Measurements from ENCODE around the gene SFRP4.

The SFRP4 gene

DNA sequence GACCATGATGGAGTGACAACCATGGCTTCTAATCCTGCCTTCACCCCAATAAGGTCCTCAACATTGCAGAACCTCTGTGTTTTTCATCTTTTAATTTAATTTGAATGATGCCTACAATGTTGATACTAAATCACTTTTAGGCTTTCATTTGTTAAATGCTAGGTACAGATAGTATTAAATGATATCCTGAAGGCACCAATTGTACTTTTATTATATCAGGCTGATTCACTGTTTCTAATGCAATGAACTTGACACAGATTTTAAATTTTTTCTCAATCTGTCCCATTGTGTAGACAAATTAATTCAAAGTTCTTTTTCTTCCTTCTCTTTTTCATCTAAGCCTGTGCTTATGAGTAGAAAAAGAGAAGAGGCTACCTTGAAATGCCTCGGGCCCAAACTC, 9.0 kb upstream of the SFRP4 start:
- in situ Hi-C loops (cut with HindIII; ENCODE audit: low sequenced_read_pairs) = no loop called here

DNA sequence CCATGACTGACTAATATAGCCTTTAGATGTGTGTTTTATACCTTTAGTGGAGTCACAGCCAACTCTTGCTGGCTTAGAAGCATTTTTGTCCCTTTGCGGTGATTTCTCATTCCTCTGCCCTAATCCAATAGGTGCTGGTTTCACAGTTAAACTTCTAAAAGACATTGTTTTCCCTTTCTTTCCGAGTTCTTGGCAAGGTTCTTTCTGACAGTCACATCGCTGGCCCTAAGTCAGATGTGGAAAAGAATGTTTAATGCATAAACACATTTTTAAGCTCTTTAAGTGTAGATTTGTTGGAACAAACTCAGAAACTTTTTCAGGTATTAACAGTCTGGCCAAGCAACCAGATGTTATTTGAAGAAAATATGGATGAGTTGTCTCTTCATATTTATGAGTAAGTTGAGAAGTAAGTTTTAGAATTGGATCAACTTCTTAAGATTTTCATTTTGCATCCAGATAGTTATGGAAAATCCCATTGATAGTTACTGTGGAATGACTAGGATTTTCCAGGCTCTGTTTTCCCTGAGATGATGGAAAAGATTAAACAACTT, 7.9 kb upstream of the SFRP4 start:
- in situ Hi-C loops (cut with HindIII; ENCODE audit: low sequenced_read_pairs) = no loop called here

DNA sequence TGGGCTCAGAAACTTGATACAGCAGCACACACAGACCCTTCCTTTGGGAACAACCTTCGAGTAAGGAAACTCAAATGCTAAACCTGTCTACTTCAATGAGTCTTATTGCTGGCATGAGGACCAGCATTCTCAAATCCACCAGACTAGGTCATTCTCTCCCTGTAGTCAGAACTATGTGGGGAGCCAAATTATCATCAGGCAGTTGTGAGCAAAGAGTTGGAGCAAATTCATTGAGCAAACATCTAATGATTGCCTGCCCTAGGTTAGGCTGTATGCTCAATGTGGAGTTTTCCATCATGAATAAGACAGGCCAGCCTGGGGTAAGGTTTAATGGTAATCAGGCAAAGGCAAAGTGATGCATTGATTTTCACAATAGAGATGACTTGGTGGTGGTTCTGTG, 7.4 kb upstream of the SFRP4 start:
- in situ Hi-C loops (cut with HindIII; ENCODE audit: low sequenced_read_pairs) = no loop called here

DNA sequence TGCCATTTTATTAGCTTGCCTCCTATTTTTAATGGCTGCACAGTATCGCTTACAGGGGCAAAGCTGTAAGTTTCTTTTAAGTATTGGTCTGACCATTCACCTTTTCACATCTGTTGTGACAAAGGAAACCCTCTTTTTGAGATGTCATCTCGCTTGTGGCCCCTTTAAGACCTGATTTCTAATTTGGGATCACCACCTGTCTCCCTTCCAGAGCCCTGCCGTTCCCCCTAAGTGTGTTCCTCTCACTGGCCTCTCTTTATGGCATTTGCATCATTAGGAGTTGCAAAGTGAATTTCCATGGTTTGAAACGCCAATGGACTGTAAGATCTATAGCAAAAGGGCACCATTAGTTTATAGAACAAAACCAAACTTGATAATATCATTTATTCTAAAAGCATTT, 5.3 kb upstream of the SFRP4 start:
- in situ Hi-C loops (cut with HindIII; ENCODE audit: low sequenced_read_pairs) = no loop called here

DNA sequence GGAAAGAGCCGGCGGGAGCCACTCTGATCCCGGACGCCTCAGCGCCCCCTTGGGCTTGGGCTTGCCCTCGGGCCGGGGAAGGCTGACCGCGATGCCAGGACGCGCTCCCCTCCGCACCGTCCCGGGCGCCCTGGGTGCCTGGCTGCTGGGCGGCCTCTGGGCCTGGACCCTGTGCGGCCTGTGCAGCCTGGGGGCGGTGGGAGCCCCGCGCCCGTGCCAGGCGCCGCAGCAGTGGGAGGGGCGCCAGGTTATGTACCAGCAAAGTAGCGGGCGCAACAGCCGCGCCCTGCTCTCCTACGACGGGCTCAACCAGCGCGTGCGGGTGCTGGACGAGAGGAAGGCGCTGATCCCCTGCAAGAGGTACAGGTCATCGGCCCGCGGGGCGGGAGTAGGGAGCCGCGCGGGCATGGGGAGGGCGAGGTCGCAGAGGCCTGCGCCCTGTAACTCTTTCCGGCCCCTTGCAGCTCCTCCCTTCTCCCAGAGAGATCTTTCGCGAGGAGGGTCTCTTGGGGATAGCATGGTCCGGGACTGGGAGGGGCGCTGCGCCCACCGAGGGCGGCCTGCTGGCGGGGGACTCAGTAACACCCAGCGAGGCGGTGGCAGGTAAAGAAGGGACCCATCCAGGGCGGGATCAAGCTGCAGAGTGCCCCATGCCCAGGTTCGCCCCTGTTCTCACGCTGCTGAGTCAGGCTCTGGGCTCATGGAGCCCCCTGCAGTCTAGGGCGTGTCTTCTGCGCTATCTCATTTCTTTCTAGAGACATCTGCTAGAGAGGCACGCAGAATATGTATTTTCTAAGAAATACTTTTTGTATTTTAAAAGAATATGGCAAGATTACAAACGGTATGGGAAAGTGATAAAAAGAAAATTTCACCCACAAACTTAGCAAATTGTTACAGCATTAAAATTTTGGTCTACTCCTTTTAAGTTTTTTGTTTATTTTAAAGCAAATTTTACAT, 4.5 kb upstream of the SFRP4 start:
- in situ Hi-C loops (cut with HindIII; ENCODE audit: low sequenced_read_pairs) = no loop called here

DNA sequence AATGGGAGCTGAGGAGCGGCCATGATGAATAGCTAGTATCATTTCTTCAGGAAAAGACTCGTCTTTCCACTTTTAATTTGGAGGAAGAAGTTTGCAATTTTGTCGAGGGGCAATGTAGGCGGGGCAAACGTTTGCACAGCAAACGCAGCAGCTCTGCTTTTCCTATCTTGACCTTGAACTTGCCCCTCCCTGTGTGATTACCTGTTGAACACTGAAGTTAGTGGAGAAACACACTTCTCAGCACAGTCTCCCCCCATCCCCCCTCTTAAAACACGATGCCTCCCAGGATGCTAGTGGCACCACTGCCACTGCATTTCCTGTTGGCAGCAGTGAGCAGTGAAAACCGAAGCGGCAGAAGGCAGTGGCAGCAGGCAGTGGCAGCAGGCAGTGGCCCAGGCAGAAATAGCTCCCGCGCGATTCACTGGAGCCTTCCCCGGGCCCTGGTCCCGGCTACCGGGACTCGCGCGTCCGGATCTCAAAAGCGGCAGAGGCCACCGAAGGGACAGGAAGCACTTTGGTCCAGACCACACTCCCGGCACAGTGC, 3.8 kb upstream of the SFRP4 start, which contains the start of gene EPDR1:
TSS of gene EPDR1 (plus strand) at position 336 of the 544 bp plus-strand sequence. CDS start 300 bp downstream, outside the sequence.
- in situ Hi-C loops (cut with HindIII; ENCODE audit: low sequenced_read_pairs) = no loop called here

DNA sequence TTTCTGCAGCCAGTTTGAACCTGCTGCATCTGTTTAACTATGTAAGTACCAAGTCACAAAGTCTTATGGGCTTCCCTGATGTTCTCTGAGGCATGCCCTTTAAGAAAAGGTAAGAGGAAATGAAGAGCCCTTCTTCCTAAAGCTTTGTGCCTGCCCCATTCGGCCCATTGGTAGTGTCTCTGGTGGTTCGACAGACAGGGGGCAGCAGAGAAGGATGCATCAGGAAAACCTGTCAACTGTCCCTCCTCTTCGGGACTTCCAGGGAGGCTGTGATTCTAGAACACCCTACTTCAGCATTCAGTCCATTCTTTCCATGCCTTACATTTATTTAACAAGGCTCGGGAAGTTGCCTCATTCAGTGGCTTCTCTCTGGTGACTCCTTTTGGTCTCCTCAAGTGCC, 1.9 kb upstream of the SFRP4 start:
- in situ Hi-C loops (cut with HindIII; ENCODE audit: low sequenced_read_pairs) = no loop called here

DNA sequence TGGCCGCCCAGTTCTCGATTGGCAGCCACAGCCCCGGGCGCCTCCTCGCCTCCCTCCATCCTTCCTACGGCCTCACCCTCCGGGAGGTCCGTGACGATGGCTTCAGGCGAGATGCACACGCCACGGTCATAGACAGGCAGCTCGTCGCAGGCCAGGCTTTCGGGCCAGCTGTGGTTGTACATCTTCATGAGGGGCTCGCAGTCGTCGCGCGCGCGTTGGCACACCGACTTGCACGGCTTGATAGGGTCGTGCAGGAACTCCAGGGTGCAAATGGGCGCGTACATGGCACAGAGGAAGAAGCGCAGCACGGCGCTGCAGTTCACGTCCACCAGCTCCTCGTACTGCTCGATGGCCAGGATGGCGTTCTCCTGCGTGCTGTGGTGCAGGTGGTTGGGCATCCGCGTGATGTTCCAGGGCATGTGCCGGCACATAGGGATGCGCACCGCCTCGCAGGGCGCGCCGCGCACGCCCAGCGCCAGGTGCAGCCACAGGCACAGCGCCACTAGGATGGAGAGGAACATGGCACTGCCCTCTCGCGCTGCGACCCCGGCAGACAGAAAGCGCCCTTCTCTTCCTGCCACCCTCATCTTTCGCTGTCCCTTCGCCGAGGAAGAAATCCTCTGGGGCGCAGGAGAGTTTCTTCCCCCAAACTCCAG, 472 bp downstream of the SFRP4 start:
- in situ Hi-C loops (cut with HindIII; ENCODE audit: low sequenced_read_pairs) = no loop called here

DNA sequence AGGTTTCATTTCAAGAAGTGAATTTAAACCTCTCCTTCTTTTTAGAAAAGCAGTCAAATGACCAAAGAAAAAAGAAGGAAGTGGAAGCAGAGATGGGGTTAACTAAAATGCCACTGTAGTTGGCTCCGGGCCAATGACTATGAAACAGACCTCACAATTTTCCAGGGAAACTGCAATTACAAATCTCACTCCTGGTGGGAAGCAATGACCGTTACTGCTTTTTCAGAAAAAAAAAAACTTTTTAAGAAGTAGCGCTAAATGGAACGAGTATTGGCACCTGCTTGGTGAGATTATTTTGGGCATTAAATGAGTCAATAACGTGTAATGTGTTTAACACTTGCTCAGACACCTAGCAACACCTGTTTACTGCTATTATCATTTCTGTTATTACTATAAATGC, 1.2 kb downstream of the SFRP4 start:
- in situ Hi-C loops (cut with HindIII; ENCODE audit: low sequenced_read_pairs) = no loop called here

DNA sequence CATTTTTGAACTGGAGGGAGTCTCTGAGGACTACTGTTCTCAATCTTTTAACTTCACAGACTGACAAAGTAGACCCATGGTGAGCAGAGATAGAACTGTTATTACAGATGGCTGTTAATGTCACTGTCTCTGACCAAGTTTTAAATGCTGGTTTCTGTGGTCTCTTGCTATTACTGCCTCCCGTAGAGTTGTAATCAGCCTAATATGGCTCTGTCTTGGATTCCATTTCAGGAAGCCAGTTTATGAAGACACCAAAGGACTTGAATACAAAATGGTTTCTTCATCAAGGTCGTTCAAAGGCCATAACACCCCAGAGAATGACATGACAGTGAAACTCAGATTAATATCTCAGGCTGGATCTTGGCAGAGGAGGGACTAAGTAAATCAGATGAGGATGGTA, 3.9 kb downstream of the SFRP4 start:
- in situ Hi-C loops (cut with HindIII; ENCODE audit: low sequenced_read_pairs) = no loop called here

DNA sequence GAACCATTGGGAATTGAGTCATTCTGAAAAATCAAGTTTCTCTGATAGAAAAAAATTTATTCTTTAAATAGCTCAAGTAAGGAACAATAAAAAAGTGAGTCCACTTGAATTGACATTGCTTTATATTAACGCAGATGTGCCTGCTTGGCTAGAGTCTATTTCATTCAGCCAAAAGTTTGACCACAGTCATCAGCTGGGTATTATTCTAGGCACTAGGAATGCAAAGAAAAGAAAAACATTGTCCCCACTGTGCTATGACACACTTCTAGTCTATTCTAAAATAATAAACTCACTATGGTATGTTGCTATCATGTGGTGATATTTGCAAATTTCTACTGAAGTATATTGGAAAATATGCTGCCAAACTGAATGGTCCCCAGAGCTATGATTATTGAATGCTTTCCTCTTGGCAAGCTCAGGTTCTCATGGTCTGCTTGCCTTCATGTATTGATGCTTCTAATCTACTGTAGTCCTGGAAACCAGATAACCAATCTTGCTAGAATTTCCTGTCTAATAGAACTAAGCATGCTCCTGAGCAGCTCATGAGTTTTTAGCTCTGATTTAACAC, 8.3 kb downstream of the SFRP4 start:
- in situ Hi-C loops (cut with HindIII; ENCODE audit: low sequenced_read_pairs) = no loop called here

DNA sequence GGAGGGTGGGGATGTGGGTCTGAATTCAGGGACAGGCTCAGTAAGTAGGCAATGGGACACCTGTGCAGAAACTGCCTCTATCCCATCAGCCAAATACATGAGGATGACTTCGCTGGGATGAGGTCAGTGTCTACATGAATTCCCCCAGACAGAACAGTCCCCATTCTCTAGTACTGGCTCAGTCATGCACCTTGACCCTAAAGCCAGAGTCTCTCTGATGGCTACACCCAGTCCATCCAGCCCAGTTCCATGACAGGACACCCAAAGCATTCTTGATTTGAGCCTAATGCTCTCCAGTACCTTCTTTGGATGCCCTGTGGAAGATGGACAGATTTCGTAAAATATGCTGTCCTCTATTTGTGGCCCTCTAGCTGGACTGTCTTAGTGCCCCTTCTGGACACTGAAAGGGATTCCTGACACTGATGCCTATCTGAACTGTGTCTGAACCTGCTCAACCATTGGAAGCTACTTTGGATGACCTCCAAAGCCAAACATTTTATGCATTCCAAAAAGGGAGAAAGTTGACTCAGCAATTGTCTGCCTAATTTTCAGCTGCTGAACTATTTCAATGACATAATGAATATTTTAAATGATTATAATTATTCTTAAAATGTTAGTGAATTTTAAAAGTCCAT, 14.6 kb downstream of the SFRP4 start:
- in situ Hi-C loops (cut with HindIII; ENCODE audit: low sequenced_read_pairs) = no loop called here

DNA sequence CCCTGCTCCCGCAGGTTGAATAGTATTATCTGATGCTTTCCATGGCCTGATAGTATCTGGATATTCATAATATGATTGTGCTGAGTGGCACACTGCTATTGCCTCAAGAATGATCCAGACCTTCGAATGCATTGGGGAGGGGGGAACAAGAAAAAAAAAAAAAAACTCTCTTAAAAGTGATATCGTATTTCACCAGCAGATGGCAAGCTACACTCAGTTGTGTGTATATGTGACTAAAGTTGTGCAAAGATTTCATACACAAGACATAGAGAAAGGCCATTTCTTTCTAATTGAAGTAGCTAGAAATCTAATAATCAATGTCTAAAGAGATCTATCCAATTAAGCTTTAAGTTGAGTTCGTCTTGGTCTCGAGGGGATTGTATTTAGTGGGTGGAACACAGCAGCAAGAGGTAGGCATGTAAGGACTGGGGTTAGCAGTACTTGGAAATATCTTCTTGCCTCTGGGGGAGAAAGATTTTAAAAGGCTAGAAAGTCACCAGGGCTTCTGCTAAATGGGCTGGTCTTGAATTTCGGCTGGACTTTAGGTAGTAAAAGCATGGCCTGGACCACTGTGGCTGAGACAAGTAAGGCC, 15.3 kb downstream of the SFRP4 start:
- in situ Hi-C loops (cut with HindIII; ENCODE audit: low sequenced_read_pairs) = no loop called here

DNA sequence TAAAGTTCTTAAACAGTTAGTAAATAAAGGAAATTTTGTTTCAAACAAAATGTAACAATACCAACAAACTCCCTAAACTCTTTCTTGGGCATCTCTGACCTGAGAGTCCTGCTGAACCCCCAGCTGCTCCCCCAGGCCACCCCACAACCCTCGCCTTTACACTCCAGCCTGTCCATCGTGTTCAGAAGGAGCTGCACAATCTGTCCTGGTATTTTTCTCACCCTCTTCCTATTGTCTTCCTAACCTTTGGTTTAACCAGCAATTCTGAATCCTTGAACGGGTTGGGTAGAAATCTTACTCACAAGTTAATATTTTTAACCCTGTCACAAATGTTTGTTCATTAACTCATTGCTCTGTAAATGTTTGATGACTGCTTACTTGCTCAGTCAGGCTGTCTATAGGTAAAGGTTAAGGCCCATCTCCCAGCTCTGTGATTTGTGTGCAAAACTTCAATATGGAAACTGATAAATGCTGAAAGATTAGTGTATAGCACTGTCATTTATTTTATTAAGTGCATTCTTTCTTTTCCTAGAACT, 16.8 kb downstream of the SFRP4 start:
- in situ Hi-C loops (cut with HindIII; ENCODE audit: low sequenced_read_pairs) = no loop called here

DNA sequence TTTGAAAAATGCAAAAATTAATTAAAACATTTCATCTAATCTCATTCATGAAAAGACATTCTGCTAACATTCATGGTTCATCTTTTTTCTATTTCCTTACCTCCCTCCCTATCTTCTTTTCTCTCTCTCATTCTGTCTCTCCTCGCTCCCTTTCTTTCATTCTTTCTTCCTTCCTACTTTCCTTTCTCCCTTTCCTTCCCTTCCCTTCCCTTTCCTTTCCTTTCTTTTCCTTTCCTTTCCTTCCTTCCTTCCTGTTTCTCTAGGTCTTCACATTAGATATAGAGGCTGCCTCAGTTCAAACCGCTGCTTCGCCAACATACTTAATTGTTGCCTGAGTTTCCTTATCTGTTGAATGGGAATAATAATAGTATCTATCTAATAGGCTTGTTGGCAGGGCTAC, 21.9 kb downstream of the SFRP4 start:
- in situ Hi-C loops (cut with HindIII; ENCODE audit: low sequenced_read_pairs) = no loop called here

DNA sequence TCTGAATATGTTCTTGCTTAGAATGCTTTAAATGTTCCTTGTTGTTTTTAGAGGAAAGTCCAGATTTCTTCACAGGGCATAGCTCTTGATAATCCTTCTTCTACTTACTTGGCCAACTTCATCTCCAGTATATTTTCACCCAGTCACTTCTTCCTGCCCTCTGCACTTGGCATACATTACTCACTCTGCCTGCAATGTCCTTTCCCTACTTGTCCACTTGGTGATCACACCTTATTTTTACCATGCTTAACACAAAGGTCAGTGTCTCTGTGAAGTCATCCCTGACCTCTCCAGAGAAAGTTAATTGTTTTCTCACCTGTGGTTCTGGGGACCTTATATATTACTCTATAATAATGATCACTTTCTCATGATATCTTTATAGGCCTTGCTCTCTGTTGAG, 23.3 kb downstream of the SFRP4 start:
- in situ Hi-C loops (cut with HindIII; ENCODE audit: low sequenced_read_pairs) = no loop called here

DNA sequence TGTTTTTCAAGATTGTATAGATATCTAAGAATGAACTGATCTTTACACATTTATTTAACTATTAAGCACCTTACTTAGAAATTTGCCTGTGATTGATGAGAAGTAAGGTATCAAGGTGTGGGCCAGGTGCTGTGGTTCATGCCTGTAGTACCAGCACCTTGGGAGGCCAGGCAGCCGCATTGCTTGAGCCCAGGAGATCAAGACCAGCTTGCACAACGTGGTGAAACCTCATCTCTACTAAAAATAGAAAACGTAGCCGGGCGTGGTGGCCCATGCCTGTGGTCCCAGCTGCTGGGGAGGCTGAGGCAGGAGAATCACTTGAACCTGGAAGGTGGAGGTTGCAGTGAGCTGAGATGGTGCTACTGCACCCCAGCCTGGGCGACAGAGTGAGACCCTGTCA, 34.5 kb downstream of the SFRP4 start:
- in situ Hi-C loops (cut with HindIII; ENCODE audit: low sequenced_read_pairs) = no loop called here
